ENCODE data around the gene MGARP.

DNA sequence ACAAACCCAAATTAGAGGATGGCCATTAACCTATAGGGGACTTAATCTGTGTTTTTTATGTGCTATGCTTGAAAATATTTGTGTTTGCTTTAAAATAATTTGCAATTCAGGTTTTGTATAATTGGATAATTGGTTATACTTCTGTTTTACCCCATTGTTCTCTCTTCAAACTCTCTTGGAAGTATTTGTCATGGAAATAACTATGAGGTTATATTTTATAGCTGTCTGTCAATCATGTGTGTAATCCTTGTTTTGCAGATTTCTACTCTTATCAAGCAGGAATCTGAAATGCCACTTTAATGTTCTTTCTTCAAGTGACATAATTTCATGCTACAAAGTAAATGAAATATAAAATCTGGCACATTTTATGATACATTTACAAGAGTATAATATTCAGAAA is 37.6 kb upstream of the MGARP start:
- TF ChIP-seq, protein P1, sequence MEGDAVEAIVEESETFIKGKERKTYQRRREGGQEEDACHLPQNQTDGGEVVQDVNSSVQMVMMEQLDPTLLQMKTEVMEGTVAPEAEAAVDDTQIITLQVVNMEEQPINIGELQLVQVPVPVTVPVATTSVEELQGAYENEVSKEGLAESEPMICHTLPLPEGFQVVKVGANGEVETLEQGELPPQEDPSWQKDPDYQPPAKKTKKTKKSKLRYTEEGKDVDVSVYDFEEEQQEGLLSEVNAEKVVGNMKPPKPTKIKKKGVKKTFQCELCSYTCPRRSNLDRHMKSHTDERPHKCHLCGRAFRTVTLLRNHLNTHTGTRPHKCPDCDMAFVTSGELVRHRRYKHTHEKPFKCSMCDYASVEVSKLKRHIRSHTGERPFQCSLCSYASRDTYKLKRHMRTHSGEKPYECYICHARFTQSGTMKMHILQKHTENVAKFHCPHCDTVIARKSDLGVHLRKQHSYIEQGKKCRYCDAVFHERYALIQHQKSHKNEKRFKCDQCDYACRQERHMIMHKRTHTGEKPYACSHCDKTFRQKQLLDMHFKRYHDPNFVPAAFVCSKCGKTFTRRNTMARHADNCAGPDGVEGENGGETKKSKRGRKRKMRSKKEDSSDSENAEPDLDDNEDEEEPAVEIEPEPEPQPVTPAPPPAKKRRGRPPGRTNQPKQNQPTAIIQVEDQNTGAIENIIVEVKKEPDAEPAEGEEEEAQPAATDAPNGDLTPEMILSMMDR (IDR thresholded peaks at IDR 0.05), result no peak
- TF ChIP-seq SMC3 (IDR thresholded peaks at IDR 0.05) (no peak), RARB (CRISPR knock-in tag; IDR thresholded peaks at IDR 0.05) (no peak), POLR2A (IDR thresholded peaks at IDR 0.05; ENCODE audit: low read length) (no peak), EP300 (IDR thresholded peaks at IDR 0.05) (no peak)
- TF ChIP-seq, protein P2, sequence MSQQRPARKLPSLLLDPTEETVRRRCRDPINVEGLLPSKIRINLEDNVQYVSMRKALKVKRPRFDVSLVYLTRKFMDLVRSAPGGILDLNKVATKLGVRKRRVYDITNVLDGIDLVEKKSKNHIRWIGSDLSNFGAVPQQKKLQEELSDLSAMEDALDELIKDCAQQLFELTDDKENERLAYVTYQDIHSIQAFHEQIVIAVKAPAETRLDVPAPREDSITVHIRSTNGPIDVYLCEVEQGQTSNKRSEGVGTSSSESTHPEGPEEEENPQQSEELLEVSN (IDR thresholded peaks at IDR 0.05; ENCODE audit: borderline replicate concordance, low read depth), result no peak

Measured in A549 (cell line).